ENCODE measurements around the gene PBRM1. TPM values are rescaled to one million over a fixed set of nuclear protein-coding genes. Genes with fewer than 3 reads are reported as not detected.

The PBRM1 gene
- total RNA-seq, 1 donor from 2014 or later = 90.1 TPM

- TF ChIP-seq CTCF (IDR thresholded peaks at IDR 0.05; ENCODE audit: unreplicated experiment) = no peak
- H3K27me3 Mint-ChIP-seq (ENCODE audit: low read depth) = no peaks in the 10 kb centered on the region
- H3K27ac Mint-ChIP-seq = no peak overlapping the region
- H3K4me3 Mint-ChIP-seq = no peak overlapping the region
- DNase-seq (ENCODE audit: low spot score in 2 of 2, unreplicated experiment in 2 of 2) = no peak
- H3K36me3 Mint-ChIP-seq = peaks cover 49% of the 10 kb centered on the region
- no peaks in the 10 kb centered on the region for H3K9me3 Mint-ChIP-seq
- H3K4me1 Mint-ChIP-seq = no peaks in the 10 kb centered on the region
Observed at GRCh38 chr3:52651592-52651991, 34.1 kb downstream of the PBRM1 start.

GRCh38 chr3:52650439-52650838 is 35.3 kb downstream of the PBRM1 start:
- TF ChIP-seq CTCF (IDR thresholded peaks at IDR 0.05; ENCODE audit: unreplicated experiment) = no peak
- Mint-ChIP-seq H3K27me3 (ENCODE audit: low read depth) (no peaks in the 10 kb centered on the region), H3K9me3 (no peaks in the 10 kb centered on the region), H3K4me1 (no peaks in the 10 kb centered on the region), H3K36me3 (peaks cover 46% of the 10 kb centered on the region), H3K27ac (no peak overlapping the region), H3K4me3 (no peak overlapping the region)
- no peak for DNase-seq (ENCODE audit: low spot score in 2 of 2, unreplicated experiment in 2 of 2)

GRCh38 chr3:52649461-52650210 is 36.1 kb downstream of the PBRM1 start:
- DNase-seq (ENCODE audit: low spot score in 2 of 2, unreplicated experiment in 2 of 2) = no peak
- no peak overlapping the region for H3K27ac Mint-ChIP-seq

GRCh38 chr3:52645549-52645948 is 40.2 kb downstream of the PBRM1 start:
- Mint-ChIP-seq H3K36me3 (peaks cover 48% of the 10 kb centered on the region), H3K27me3 (ENCODE audit: low read depth) (no peaks in the 10 kb centered on the region), H3K4me1 (no peaks in the 10 kb centered on the region), H3K27ac (no peak overlapping the region), H3K9me3 (no peaks in the 10 kb centered on the region), H3K4me3 (no peak overlapping the region)
- no peak for DNase-seq (ENCODE audit: low spot score in 2 of 2, unreplicated experiment in 2 of 2)
- TF ChIP-seq CTCF (IDR thresholded peaks at IDR 0.05; ENCODE audit: unreplicated experiment) = no peak

More at GRCh38 chr3:52649461-52650210, 36.1 kb downstream of the PBRM1 start:
- Mint-ChIP-seq H3K4me3 (no peak overlapping the region), H3K4me1 (no peaks in the 10 kb centered on the region), H3K9me3 (no peaks in the 10 kb centered on the region), H3K36me3 (peaks cover 48% of the 10 kb centered on the region), H3K27me3 (ENCODE audit: low read depth) (no peaks in the 10 kb centered on the region)
- TF ChIP-seq CTCF (IDR thresholded peaks at IDR 0.05; ENCODE audit: unreplicated experiment) = no peak

- H3K4me3 Mint-ChIP-seq = no peak overlapping the region
- H3K36me3 Mint-ChIP-seq = peaks cover 27% of the 10 kb centered on the region
- DNase-seq (ENCODE audit: low spot score in 2 of 2, unreplicated experiment in 2 of 2) = no peak
- H3K4me1 Mint-ChIP-seq = no peaks in the 10 kb centered on the region
- H3K27ac Mint-ChIP-seq = no peak overlapping the region
- no peak for TF ChIP-seq CTCF (IDR thresholded peaks at IDR 0.05; ENCODE audit: unreplicated experiment)
- no peaks in the 10 kb centered on the region for H3K9me3 Mint-ChIP-seq
- no peaks in the 10 kb centered on the region for H3K27me3 Mint-ChIP-seq (ENCODE audit: low read depth)
Observed at GRCh38 chr3:52636673-52637072, 49.0 kb downstream of the PBRM1 start.
